Skeletal muscle tissue (tissue), 4 donors: Measurements from ENCODE around the gene CLIC6. TPM values are rescaled to one million over a fixed set of nuclear protein-coding genes. Genes with fewer than 3 reads are reported as not detected.

Experiments used
- H3K27ac ChIP-seq: one replicate; pipeline ENCODE4 v1.7.0; 2013; ENCODE audit warnings: mild to moderate bottlenecking, low read depth, low read length, inconsistent platforms
- H3K27me3 ChIP-seq, 3 donors: one replicate each; pipeline ENCODE4 v1.7.0; 2013; ENCODE audit warnings: low read length in 3 of 3; ENCODE audit not compliant: control insufficient read depth in 3 of 3, insufficient read depth in 3 of 3
- H3K36me3 ChIP-seq, 3 donors: one replicate each; pipeline ENCODE4 v1.7.0; 2013; ENCODE audit warnings: low read length in 3 of 3; ENCODE audit not compliant: control insufficient read depth in 3 of 3, insufficient read depth in 3 of 3
- H3K4me1 ChIP-seq, 3 donors: one replicate each; pipeline ENCODE4 v1.7.0; 2013; ENCODE audit warnings: low read length in 3 of 3, mild to moderate bottlenecking in 3 of 3; ENCODE audit not compliant: control insufficient read depth in 3 of 3, insufficient read depth in 3 of 3
- H3K4me3 ChIP-seq, 3 donors: one replicate each; pipeline ENCODE4 v1.7.0; 2013; ENCODE audit warnings: low read length in 3 of 3
- H3K9ac ChIP-seq, 3 donors: one replicate each; pipeline ENCODE4 v1.7.0; 2013; ENCODE audit warnings: low read length in 3 of 3, mild to moderate bottlenecking in 3 of 3, moderate library complexity in 2 of 3, low read depth in 1 of 3
- H3K9me3 ChIP-seq, 3 donors: one replicate each; pipeline ENCODE4 v1.7.0; 2013; ENCODE audit warnings: low read length in 3 of 3; ENCODE audit not compliant: control insufficient read depth in 3 of 3
- total RNA-seq: library from RNA; depleted of rRNA; stranded (reverse); fragments of >200 nt; gene quantifications from one replicate; pipeline ENCODE4 v1.2.3, GENCODE V29; 2014
- donor health status: Osteomylitis.

Gene CLIC6
- total RNA-seq, 1 donor from 2014 or later = under 0.01 TPM

- Histone ChIP-seq H3K27me3 (peaks cover 0 to 7% (median 0%) of the 10 kb centered on the region in 3 donors), H3K4me3 (no peak overlapping the region), H3K9me3 (no peaks in the 10 kb centered on the region), H3K27ac (no peak overlapping the region), H3K36me3 (no peaks in the 10 kb centered on the region), H3K4me1 (peaks cover 5 to 7% (median 6%) of the 10 kb centered on the region in 3 donors), H3K9ac (no peak overlapping the region)
Measured at GRCh38 chr21:34698270-34699015, 29.6 kb downstream of the CLIC6 start.

- Histone ChIP-seq H3K27ac (no peak overlapping the region), H3K4me1 (peaks cover 5 to 7% (median 6%) of the 10 kb centered on the region in 3 donors), H3K9me3 (no peaks in the 10 kb centered on the region), H3K27me3 (peaks cover 0 to 10% (median 8%) of the 10 kb centered on the region in 3 donors), H3K9ac (no peak overlapping the region), H3K4me3 (no peak overlapping the region), H3K36me3 (no peaks in the 10 kb centered on the region)
Measured at GRCh38 chr21:34700605-34701004, 31.8 kb downstream of the CLIC6 start.

GRCh38 chr21:34701726-34702125, 32.9 kb downstream of the CLIC6 start:
- Histone ChIP-seq H3K27me3 (peaks cover 0 to 11% (median 8%) of the 10 kb centered on the region in 3 donors), H3K27ac (peak overlapping the region; percentile 77), H3K9ac (no peak overlapping the region), H3K4me1 (peaks cover 5 to 7% (median 6%) of the 10 kb centered on the region in 3 donors), H3K36me3 (no peaks in the 10 kb centered on the region), H3K9me3 (no peaks in the 10 kb centered on the region), H3K4me3 (no peak overlapping the region)

- Histone ChIP-seq H3K27ac (peak overlapping the region; percentile 77), H3K36me3 (no peaks in the 10 kb centered on the region), H3K9ac (peak overlapping the region in 1 of 3 donors; percentile 11), H3K4me1 (peaks cover 5 to 7% (median 6%) of the 10 kb centered on the region in 3 donors), H3K4me3 (no peak overlapping the region), H3K27me3 (peaks cover 0 to 13% (median 11%) of the 10 kb centered on the region in 3 donors), H3K9me3 (no peaks in the 10 kb centered on the region)
Measured at GRCh38 chr21:34702341-34703170, 33.8 kb downstream of the CLIC6 start.

- Histone ChIP-seq H3K9ac (no peak overlapping the region), H3K27me3 (peaks cover 0 to 19% (median 11%) of the 10 kb centered on the region in 3 donors), H3K4me3 (no peak overlapping the region), H3K27ac (peak overlapping the region; percentile 77), H3K9me3 (no peaks in the 10 kb centered on the region), H3K4me1 (peaks cover 5 to 7% (median 6%) of the 10 kb centered on the region in 3 donors), H3K36me3 (no peaks in the 10 kb centered on the region)
Measured at GRCh38 chr21:34703571-34703970, 34.8 kb downstream of the CLIC6 start.

GRCh38 chr21:34704119-34704518, 35.3 kb downstream of the CLIC6 start:
- no peak overlapping the region for H3K9ac ChIP-seq
- H3K27ac ChIP-seq = peak overlapping the region; percentile 77
- no peak overlapping the region for H3K4me3 ChIP-seq
- H3K36me3 ChIP-seq = no peaks in the 10 kb centered on the region
- H3K4me1 ChIP-seq = peaks cover 5 to 7% (median 6%) of the 10 kb centered on the region in 3 donors
- H3K27me3 ChIP-seq = peaks cover 0 to 19% (median 11%) of the 10 kb centered on the region in 3 donors
- no peaks in the 10 kb centered on the region for H3K9me3 ChIP-seq

- Histone ChIP-seq H3K9me3 (no peaks in the 10 kb centered on the region), H3K4me1 (peaks cover 5 to 7% (median 6%) of the 10 kb centered on the region in 3 donors), H3K9ac (no peak overlapping the region), H3K4me3 (no peak overlapping the region), H3K36me3 (no peaks in the 10 kb centered on the region), H3K27me3 (peaks cover 0 to 19% (median 11%) of the 10 kb centered on the region in 3 donors), H3K27ac (peak overlapping the region; percentile 77)
Measured at GRCh38 chr21:34705011-34705410, 36.2 kb downstream of the CLIC6 start.

- Histone ChIP-seq H3K9me3 (no peaks in the 10 kb centered on the region), H3K9ac (no peak overlapping the region), H3K27ac (no peak overlapping the region), H3K27me3 (peaks cover 0 to 19% (median 11%) of the 10 kb centered on the region in 3 donors), H3K4me3 (no peak overlapping the region), H3K36me3 (no peaks in the 10 kb centered on the region), H3K4me1 (peaks cover 5 to 7% (median 6%) of the 10 kb centered on the region in 3 donors)
Measured at GRCh38 chr21:34706337-34706736, 37.5 kb downstream of the CLIC6 start.

GRCh38 chr21:34707876-34708325, 39.1 kb downstream of the CLIC6 start:
- Histone ChIP-seq H3K27ac (no peak overlapping the region), H3K9me3 (no peaks in the 10 kb centered on the region), H3K4me3 (no peak overlapping the region), H3K9ac (no peak overlapping the region), H3K4me1 (peaks cover 0 to under 1% (median 0%) of the 10 kb centered on the region in 3 donors), H3K27me3 (peaks cover 0 to 19% (median 5%) of the 10 kb centered on the region in 3 donors), H3K36me3 (no peaks in the 10 kb centered on the region)
